Left hindlimb (tissue), 1 donor: ENCODE data around the gene FBL.
"Not testable (repeated sequence)": the region's sequence is repeated elsewhere in the genome, so short reads cannot be mapped to it uniquely, and the experiment has no call there.

ENCODE experiments used
- DNase-seq: peaks from one replicate; pipeline ENCODE4 v3.0.0-alpha.2; 2018

FBL gene

DNA sequence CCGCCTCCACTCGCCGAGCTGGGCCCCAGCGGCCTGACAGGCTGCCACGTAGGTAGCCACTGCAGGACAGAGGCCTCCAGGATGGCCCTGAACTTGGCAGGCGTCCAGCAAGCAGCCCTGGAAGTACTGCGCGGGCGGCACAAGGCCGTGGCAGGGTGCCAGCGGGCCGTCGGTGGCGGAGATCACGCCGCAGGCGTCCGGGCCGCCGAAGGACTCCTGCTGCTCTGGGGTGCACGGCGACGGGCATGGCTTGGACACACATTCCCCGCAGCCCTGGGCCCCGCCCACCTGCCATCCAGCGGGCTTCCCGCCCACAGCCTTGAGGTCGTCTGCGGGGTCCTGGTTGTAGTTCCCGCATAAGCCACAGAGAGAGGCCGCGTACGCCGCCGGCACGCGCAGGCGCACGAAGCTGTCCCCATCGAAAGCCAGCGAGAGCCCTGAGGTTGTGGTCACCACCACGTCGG, 29.3 kb upstream of the FBL start:
- not testable (repeated sequence) for DNase-seq

DNA sequence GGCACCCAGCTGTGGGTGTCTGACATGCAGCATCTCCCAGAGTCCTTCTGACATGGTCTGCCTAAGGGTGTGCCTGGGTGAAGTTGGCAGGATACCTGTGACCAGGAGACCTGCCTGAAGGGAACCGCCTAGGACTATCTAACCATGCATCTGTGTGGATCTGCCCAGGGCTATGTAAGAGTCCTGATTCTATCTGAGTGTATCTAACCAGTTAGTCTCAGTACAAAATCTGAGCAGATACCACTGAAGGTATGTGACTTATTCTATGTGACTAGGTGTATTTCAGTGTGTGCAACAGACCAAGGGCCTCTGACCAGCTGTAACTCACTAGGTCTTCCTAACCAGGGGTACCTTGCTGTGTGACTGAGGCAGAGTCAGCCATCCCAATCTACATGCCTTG, 28.2 kb upstream of the FBL start:
- DNase-seq: no peak

DNA sequence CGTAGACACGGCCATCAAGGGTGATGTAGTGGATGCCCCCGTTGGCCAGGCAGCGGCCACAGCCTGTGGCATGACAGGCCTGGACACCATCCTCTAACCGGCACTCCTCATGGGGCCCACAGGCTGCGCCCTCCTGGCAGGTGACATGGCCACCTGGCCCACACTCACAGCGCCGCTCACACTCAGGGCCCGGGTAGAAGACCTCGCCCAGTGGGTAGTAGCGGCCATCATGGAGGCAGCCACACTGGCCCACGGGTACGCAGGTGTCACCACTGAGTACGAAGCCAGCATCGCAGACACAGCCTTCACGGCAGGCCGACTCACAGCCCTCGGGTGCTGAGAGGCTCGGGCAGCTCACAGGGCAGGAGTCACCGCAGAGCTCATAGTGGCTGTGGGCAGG, 27.2 kb upstream of the FBL start:
- no peak for DNase-seq

DNA sequence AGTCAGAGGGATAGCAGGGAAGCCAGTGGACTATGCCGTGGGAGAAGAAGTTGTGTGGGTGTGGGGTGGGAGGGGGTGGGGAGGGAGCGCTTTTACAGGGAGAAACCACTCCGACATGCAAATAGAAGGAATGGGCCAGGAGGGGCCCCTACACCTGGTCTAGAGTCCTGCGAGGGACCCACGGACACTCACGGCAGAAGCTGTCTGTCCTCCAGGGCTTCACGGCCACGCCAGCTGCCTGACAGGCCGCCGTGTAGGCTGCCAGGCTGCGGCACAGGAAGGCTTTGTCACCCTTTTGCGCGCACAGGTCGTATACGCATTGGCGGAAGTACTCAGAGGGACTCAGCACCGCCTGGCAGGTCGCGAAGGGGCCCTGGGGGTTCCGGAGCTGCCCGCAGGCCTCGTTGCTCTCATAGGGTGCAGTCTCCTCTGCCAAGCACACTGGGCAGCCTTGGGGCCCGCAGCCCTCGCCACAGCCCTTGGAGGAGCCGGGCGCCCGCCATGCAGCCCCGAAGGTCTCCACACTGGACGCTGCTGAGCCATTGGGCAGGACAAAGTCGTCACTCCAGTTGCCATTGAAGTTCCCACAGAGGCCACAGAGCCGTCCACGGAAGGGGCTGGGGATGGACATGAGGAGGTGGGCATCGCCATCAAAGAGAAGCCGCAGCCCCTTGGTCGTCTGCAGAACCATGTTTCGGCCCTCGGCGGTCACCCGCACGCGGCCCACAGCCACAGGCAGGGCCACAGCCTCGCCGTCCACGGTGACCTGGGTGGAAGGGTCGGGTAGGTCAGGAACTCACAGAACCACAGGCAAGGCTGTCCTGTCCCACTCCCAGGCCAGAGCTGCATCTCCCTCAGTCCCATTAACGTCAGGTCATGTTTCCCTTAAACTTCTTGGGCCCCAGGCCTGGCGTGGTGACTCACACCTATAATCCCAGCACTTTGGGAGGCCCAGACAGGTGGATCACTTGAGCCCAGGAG, 26.0 kb upstream of the FBL start:
- DNase-seq: no peak

DNA sequence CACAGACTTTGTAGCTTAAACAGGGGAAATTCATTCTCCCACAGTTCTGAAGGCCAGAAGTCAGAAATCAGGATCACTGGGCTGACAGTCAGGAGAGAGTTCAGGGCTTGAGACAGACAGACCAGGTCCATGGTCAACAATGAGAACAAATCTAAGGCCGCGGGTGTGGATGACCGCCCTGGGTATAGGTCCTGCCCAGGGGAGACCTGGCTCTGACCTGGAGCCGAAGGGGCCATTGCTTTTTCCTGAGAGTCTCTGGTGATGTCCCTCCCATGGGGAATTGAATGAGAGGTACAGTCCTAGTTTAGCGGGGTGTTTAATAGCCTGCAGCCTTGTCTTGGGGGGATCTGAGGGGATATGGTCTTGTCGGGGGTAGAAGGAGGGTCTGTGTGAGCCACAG, 25.2 kb upstream of the FBL start:
- DNase-seq: no peak

DNA sequence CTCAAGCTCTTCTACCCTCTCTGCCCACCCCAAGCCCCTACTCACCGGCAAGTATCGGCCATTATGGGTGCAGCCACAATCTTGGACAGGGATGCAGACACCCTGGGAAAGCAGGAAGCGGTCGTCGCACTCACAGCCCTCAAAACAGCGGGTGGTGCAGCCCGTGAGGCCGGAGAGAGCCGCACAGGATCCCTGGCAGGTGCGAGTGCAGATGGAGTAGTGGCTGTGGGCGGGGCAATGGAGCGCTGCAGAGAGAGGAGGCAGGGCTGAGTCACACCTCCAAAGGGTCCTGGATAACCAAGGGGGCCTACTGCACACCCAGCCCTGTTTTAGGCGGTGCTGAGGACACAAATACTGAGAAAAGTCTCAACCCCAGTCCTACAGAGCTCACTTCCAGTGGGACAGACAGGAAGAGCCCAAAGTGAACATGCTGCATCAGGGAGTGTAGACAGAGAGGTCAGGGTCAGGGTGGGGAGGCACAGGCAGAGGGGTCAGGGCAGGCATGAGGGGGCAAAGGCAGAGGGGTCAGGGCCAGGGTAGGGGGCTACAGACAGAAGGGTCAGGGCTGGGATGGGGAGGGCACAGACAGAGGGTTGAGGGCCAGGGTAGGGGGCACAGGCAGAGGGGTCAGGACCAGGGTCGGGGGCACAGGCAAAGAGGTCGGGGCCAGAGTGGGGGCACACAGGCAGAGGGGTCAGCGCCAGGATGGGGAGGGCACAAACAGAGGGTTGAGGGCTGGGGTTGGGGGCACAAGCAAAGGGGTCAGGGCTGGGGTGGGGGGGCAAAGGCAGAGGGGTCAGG, 24.2 kb upstream of the FBL start:
- DNase-seq: no peak

DNA sequence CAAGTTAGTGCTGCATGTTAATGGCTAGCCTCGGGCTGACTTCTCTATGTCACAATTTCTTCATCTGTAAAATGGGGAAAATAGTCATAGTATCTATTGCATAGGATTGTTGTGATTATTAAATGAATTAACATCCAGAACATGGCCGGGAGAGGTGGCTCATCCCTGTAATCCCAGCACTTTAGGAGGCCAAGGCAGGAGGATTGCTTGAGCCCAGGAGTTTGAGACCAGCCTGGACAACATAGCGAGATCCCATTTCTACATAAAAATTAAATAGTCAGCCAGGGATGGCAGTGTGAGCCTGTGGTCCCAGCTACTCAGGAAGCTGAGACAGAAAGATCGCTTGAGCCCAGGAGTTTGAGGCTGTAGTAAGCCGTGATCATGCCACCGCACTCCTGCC, 21.8 kb upstream of the FBL start:
- DNase-seq: no peak

DNA sequence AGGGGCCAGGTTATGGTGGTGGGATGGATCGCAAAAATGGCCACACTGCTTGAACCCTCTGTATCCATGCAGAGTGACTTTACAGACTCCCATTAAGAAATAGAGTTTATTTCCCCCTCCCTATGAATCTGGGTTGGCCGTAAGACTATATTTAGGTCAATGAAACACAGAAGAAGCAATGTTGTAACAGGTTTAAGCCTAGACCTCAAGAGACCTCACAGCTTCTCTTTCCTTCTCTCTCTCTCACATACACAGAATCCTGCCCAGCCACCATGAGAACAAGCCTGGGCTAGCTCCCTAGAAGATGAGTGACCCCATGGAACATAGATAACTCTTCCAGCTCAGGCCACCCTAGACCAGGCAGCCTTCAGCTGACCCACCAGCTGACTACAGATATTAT, 21.0 kb upstream of the FBL start:
- DNase-seq: no peak

DNA sequence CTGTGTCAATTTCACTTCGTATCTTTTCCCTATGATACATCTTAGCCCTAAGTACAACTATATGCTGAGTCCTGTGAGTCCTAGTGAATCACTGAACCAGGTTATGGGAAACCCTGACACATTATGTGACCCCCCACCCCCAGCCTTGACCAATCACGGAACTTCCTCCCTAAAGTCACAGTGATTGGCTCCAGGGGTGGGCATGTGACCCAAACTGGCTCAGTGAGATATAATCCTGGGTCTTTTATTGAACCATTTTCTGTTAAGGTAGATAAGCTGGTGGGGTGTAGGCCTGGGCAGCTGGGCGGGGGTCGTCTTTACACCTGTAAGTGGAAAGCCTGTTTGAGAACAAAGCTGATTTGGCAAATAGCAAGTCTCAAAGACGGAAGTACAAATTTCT, 19.8 kb upstream of the FBL start:
- DNase-seq: no peak

DNA sequence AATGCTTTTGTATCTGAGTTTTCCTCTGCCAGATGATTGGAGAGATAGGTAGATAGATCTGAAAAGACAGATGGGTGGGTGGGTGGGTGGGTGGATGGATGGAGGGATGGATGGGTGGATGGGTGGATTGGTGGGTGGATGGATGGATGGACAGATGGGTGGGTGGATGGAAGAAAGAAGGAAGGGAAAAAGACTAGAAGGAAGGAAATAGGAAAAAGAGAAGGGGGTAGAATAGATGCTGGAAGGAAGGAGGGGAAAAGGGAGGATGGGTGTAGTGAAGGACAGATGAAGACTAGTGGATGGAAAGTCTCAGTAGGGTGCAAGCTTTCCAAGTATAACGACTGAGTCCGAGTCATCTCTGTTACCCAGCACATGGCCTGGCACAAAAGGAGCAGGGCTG, 19.0 kb upstream of the FBL start:
- DNase-seq: no peak

DNA sequence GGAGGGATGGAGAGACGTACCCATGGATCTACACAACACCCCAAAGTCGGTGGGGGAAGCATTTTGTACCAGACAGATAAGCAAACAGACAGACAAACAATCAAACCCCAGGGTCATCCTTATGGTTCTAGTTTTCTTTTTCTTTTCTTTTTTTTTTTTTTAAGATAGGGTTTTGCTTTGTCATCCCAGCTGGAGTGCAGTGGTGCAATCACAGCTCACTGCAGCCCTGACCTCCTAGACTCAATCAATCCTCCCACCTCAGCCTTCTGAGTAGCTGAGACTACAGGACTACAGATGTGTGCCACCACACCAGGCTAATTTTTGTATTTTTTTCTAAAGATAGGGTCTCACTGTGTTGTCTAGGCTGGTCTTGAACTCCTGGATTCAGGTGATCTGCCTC, 17.9 kb upstream of the FBL start:
- no peak for DNase-seq

DNA sequence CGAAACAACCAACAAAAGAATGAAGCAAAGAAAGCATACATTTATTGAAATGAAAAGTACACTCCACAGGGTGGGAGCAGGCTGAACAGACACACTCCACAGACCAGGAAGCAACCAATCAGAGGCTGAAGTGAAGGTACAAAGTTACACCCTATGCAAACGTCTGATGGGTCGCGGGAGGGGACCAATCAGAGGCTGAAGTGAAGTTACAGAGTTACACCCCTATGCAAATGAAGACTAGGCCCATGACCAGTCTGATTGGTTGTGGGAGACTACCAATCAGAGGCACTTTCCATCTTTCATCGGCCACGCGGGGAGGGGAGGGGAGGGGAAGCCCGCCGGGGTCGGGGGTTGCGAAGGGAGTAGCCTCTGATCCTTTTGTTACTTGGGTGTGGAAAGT, 12.4 kb upstream of the FBL start:
- no peak for DNase-seq

DNA sequence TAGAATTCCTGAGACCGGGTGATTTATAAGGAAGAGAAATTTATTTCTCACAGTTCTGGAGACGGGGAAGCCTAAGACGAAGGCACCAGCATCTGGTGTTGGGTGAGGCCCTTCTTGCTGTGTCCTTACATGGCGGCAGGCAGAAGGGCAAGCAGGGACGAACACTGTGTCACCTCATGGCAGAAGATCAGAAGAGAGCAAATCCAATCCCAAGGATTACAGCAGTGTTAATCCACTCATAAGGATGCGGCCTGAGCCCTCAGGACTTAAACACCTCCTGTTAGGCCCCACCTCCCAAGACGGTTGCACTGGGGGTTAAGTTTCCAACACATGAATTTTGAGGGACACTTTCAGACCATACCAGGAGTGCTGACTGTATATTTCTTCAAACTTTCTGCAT, 6.7 kb upstream of the FBL start:
- no peak for DNase-seq

DNA sequence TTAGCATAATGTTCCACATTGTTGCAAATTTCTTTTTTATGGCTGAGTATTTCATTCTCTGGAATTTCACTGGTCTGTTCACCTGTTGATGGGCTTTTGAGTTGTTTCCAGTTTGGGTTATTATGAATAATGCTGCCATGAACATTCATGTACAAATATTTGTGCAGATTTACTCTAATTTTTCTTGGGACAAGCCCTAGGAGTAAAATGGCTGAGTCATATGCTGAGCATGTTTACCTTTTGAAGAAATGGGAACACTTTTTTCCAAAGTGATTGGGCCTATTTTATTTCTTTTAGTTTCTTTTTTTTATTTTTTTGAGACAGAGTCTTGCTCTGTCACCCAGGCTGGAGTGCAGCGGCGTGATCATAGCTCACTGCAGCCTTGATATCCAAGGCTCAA, 4.7 kb upstream of the FBL start:
- no peak for DNase-seq

DNA sequence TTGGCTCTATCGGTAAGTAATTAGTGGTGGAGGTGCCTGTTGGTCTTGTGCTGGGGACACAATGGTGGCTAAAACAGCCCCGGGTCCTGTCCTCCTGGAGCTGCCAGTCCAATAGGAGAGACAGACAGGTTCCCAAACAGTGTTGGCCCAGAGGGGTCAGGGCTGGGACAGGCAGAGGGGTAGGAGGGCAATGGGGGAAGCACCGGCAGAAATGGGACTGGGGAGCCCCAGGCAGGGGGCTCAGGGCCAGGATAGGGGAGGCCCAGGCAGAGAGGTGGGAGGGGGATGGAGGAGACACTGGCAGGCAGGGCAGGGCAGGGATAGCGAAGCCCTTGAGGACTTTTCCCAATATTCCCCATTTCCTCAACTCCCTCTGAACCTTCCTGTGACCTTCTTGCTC, 2.2 kb upstream of the FBL start:
- no peak for DNase-seq

DNA sequence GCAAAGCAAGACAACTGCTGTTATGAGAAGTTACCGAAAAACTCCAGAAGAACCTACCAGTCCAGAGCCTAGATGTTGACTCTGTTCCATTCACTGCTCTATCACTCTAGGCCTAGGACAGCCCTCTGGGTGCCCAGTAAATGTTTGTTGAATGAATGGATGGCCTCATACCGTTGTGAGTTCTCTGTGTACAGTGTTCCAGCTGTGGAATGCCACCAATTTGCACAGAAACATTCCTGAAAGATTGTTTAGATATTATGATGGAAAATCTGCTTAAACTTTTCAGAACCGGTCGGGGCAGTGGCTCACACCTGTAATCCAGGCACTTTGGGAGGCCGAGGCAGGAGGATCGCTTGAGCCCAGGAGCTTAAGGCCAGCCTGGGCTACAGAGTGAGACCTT, 1.3 kb upstream of the FBL start:
- no peak for DNase-seq

DNA sequence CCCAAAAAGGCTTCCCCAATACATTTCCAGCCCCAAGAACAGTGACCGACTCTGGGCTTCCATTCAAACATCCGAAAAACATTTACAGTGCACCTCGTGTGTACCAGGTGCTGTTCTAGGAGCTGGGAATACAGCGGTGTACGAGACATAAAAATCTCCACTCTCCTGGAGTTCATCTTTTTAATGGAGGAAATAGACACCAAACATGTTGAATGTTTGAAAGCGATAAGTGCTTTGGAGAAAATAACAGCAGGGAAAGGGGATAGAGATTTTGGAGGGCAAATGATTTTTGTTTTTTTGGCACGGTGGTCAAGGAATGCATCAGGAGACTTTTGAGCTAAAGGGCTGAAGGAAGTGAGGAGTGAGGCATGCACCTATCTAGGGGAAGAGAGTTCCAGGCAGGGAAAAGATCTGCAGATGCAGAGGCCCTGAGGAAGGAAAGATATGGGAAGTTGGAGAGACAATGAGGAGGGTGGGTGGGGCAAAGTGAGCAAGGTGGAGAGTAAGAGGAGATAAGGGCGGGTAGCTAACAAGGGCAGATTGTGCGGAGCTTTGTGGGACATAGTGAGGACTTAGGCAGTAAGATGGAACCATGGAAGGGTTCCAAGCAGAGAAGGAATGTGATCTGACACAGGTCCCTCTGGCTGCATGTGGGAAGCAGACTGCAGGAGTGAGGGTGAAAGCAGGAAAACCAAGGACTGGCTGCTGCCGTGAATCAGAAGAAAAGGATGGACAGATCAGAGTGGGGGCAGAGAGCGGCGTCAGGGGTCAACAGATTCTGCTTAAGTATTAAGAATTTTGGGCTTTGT, 703 bp upstream of the FBL start:
- no peak for DNase-seq

DNA sequence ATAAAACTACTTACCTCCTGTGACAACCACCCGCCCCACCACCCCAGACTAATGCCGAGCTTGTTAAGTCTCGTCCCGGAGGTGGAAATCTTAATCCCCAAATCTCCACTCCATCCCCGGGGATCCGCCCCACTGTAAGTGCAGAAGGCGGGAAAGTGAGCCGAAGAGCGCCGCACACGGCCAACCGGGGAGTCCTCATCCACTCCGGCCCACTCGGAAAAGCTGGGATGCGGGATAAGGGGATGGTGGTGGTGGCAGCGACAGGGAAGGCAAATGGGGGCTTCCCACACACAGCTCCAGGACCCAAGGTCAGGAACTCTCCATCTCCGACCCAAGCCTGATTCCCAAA, 621 bp downstream of the FBL start:
- no peak for DNase-seq

DNA sequence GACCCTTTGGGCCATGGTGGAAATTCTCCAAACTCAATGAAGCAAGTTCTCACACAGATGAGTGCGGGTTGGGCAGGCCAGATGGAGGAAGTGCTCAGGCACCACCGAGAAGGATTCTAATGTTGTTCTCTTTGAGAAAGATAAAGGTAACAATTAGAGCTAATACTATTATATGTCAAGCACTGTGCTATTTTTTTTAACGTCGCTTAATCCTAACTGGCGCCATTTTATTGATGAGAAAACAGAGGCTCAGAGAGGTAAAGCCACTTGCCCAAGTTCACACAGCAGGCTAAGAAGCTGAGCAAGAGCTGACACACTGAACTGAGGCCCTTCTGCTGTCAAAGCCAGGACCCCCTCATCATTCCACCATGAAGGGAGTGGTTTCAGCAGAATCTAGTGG, 1.0 kb downstream of the FBL start:
- no peak for DNase-seq

DNA sequence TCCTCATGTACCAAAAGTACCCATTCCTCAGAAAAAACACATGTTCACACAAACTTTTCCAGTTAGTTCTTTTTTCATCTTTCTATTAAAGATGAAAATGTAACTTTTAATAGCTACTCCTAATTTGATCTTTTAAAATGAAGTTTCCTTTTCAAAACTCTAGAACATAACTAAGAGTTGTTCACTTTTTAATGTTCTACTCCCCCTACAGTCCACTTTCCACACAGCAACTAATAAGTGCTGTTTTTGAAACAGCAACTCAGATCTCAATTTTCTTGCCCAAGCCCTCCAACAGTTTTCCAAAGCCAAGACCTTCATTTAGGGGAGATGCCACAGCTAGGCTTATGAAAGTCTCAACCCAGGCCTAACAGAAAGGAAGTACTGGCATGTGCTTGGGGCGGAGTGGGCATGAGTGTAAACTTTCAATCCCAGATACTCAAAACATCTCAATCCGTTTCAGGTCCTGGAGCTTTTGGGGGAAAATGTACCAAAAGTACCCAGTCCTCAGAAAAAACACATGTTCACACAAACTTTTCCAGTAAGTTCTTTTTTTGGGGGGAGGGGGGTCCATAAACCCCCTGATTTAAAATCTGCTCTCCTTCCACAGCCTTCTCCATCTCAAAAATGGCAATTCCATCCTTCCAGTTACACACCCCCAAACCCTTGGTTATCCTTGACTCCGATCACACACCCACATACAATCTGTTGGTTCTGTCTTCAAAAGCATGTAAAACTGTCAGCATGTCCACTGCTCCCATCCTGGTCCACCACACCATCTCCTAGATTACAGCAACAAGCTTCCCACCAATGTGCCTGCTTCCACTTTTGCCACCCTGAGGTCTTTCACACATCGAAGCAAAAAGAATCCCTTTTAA, 2.0 kb downstream of the FBL start:
- no peak for DNase-seq

DNA sequence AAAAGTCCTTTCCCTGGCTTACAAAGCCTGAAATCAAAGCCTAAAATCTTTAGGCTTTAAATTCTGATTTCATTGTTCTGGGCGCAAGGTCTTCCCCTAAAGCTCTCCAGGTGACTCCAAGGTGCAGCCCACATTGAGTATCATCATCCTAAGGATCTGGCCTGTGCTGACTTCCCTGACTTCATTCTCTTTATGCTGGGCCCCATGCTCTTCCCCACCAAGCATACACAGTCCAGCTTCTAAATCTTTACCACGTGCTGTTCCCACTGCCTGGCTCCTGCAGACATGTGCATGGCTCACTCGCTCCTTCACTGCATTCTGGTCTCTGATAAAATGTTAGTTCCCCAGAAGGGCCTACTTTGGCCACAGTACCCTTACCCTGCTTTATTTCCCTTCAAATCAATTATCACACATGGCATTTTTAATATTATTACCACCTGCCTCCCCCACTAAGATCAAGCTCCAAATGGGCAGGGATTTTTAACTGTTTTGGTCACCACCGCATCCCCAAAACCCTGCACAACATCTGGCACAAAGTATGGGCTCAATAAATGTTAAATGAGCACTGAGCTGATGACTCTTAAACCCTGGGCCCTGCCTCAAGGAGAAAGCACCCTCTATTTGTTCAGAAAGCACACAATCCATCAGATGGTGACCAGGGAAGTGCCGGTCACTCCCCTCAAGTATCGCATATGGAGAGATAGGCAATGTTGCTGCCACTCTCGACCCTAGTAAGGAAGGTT, 3.3 kb downstream of the FBL start:
- no peak for DNase-seq

DNA sequence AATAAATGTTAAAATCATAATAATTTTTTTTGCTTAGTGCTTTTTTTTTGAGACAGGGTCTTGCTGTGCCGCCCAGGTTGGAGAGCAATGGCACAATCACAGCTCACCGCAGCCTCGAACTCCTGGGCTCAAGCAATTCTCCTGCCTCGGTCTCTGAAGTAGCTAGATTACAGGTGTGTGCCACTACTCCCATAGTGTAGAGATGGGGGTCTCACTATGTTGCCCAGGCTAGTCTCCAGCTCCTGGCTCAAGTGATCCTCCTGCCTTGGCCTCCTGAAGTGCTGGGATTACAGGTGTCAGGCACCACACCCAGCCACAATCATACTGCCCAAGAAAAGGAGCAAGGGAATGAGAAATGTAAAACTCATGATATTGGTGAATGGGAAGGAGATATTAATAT, 5.1 kb downstream of the FBL start:
- DNase-seq: no peak
